Stimulated activated CD8-positive, alpha-beta memory T cell treated with anti-CD3 and anti-CD28 coated beads, Interleukin-12 subunit alpha, Interleukin-12 subunit beta, amount 100 ng/mL, for 24 hours (primary cell): Measurements from ENCODE around the gene P4HB.

Experiments
- DNase-seq: peaks from one replicate; pipeline ENCODE4 v3.0.0-alpha.2; 2020; ENCODE audit errors: extremely low read depth

Gene P4HB

GRCh38 chr17:81859906-81860755 lies at the start of gene P4HB:
TSS of gene P4HB (minus strand) at chr17:81860535. CDS start at chr17:81860471, 64 bp downstream.
- peak; percentile 96 for DNase-seq

GRCh38 chr17:81909231-81909630 lies 48.9 kb upstream of the P4HB start:
- no peak for DNase-seq

- no peak for DNase-seq
These were observed 48.5 kb upstream of the P4HB start for GRCh38 chr17:81908793-81909192.

- DNase-seq = no peak
These were observed 47.1 kb upstream of the P4HB start for GRCh38 chr17:81907219-81908145.

GRCh38 chr17:81906476-81907218 lies 46.3 kb upstream of the P4HB start:
- DNase-seq = no peak

GRCh38 chr17:81905993-81906392 lies 45.7 kb upstream of the P4HB start:
- no peak for DNase-seq

- no peak for DNase-seq
These were observed 45.1 kb upstream of the P4HB start for GRCh38 chr17:81905424-81905875.

- DNase-seq = no peak
These were observed 44.5 kb upstream of the P4HB start for GRCh38 chr17:81904600-81905423.

- DNase-seq = no peak
These were observed 43.7 kb upstream of the P4HB start for GRCh38 chr17:81903896-81904599.

- DNase-seq = no peak
These were observed 43.1 kb upstream of the P4HB start for GRCh38 chr17:81903415-81903831.

- no peak for DNase-seq
These were observed 42.5 kb upstream of the P4HB start for GRCh38 chr17:81902653-81903414.

GRCh38 chr17:81902023-81902652 lies 41.8 kb upstream of the P4HB start, which contains the start of gene NPB:
TSS of gene NPB (plus strand) at chr17:81902238. CDS start at chr17:81902278, 40 bp downstream.
- no peak for DNase-seq

GRCh38 chr17:81901167-81902022 lies 41.1 kb upstream of the P4HB start:
- DNase-seq = no peak

- DNase-seq = no peak
These were observed 40.0 kb upstream of the P4HB start for GRCh38 chr17:81900181-81900820.

GRCh38 chr17:81899514-81900166 lies 39.3 kb upstream of the P4HB start:
- DNase-seq = no peak

GRCh38 chr17:81898885-81899284 lies 38.5 kb upstream of the P4HB start:
- no peak for DNase-seq
